Neural progenitor cell (in vitro differentiated cells): Measurements from ENCODE around the gene PHACTR4. TPM values are rescaled to one million over a fixed set of nuclear protein-coding genes. Genes with fewer than 3 reads are reported as not detected.

Experiments
- DNase-seq: peaks from one replicate; pipeline ENCODE4 v3.0.0-alpha.2; 2016; ENCODE audit warnings: low spot score
- H2AFZ ChIP-seq: fragments of 200-600 bp; sonication (generic); replicated peaks from 2 replicates; pipeline ENCODE4 v1.6.1; 2016; ENCODE audit warnings: antibody characterized with exemption
- H3F3A ChIP-seq: fragments of 200-600 bp; sonication (generic); 2 replicates; pipeline ENCODE4 v1.6.1; 2016; ENCODE audit warnings: antibody characterized with exemption, low read depth
- H3K27ac ChIP-seq: fragments of 200-600 bp; sonication (generic); 2 replicates; pipeline ENCODE4 v1.5.1; 2016; ENCODE audit warnings: mild to moderate bottlenecking
- H3K27me3 ChIP-seq: fragments of 200-600 bp; sonication (generic); 2 replicates; pipeline ENCODE4 v1.6.1; 2016; ENCODE audit warnings: mild to moderate bottlenecking, moderate library complexity
- H3K36me3 ChIP-seq: fragments of 200-600 bp; sonication (generic); 2 replicates; pipeline ENCODE4 v1.5.1; 2016
- H3K4me1 ChIP-seq: fragments of 200-600 bp; sonication (generic); 2 replicates; pipeline ENCODE4 v1.6.1; 2016; ENCODE audit warnings: mixed run types
- H3K4me2 ChIP-seq: fragments of 200-600 bp; sonication (generic); 2 replicates; pipeline ENCODE4 v1.6.1; 2016
- H3K4me3 ChIP-seq: fragments of 200-600 bp; sonication (generic); 2 replicates; pipeline ENCODE4 v1.5.1; 2016
- H3K79me2 ChIP-seq: fragments of 200-600 bp; sonication (generic); 2 replicates; pipeline ENCODE4 v1.6.1; 2016; ENCODE audit warnings: low read depth
- H3K9ac ChIP-seq: fragments of 200-600 bp; sonication (generic); 2 replicates; pipeline ENCODE4 v1.6.1; 2016
- H3K9me3 ChIP-seq: fragments of 200-600 bp; sonication (generic); 2 replicates; pipeline ENCODE4 v1.5.1; 2016; ENCODE audit warnings: low read depth
- H4K20me1 ChIP-seq: fragments of 200-600 bp; sonication (generic); 2 replicates; pipeline ENCODE4 v1.6.1; 2016; ENCODE audit warnings: low read depth
- H3K27ac Mint-ChIP-seq: 3 replicates; pipeline ENCODE4 v1.8.0; 2021; ENCODE audit warnings: mixed read lengths
- H3K27me3 Mint-ChIP-seq: 2 replicates; pipeline ENCODE4 v1.8.0; 2022; ENCODE audit warnings: low read depth, mild to moderate bottlenecking, inconsistent platforms, moderate library complexity, mixed read lengths; ENCODE audit not compliant: insufficient read depth
- H3K36me3 Mint-ChIP-seq: 3 replicates; pipeline ENCODE4 v1.8.0; 2021; ENCODE audit warnings: mixed read lengths
- H3K4me1 Mint-ChIP-seq: 3 replicates; pipeline ENCODE4 v1.8.0; 2021; ENCODE audit warnings: mixed read lengths
- H3K4me3 Mint-ChIP-seq: 3 replicates; pipeline ENCODE4 v1.8.0; 2021; ENCODE audit warnings: mild to moderate bottlenecking, moderate library complexity, mixed read lengths
- H3K9me3 Mint-ChIP-seq: 3 replicates; pipeline ENCODE4 v1.8.0; 2020; ENCODE audit warnings: mixed read lengths
- EZH2 ChIP-seq: fragments of 200-600 bp; sonication (generic); IDR thresholded peaks from 2 replicates; pipeline ENCODE4 v1.6.1; 2017; ENCODE audit warnings: antibody characterized with exemption, mild to moderate bottlenecking, moderate library complexity
- EZH2phosphoT487 ChIP-seq: fragments of 200-600 bp; sonication (generic); IDR thresholded peaks from 2 replicates; pipeline ENCODE4 v1.6.1; 2017; ENCODE audit warnings: antibody characterized with exemption
- total RNA-seq: library from RNA; depleted of rRNA; stranded (reverse); fragments of >200 nt; gene quantifications from 2 replicates; pipeline ENCODE4 v1.2.3, GENCODE V29; 2015; ENCODE audit warnings: low replicate concordance
- TF ChIP-seq, protein P1 (sequence below): fragments of 200-600 bp; sonication (generic); IDR thresholded peaks from 2 replicates; pipeline ENCODE4 v1.5.1; 2017; ENCODE audit warnings: antibody characterized with exemption, mild to moderate bottlenecking

PHACTR4 gene
- total RNA-seq, 1 donor from 2014 or later = 34.0 TPM

DNA sequence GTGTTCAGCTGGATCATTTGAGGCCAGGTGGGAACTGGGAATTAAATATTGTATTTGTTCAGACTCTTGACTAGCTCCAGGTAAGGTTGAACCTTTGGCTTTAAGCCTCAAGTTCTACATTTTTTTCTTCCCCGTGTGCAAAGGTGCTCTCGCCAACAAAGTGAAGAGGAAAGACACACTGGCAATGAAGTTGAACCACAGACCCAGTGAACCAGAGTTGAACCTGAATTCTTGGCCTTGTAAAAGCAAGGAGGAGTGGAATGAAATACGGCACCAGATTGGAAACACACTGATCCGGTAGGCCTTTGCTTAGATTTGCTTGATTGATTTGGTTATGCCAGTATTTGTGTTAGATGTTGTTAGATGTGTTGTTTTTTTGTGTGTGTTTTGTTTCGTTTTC lies 110.8 kb downstream of the PHACTR4 start:
- H3K4me2 ChIP-seq = no peak overlapping the region
- Mint-ChIP-seq H3K36me3 (peaks cover 24% of the 10 kb centered on the region), H3K4me1 (no peaks in the 10 kb centered on the region), H3K27me3 (no peaks in the 10 kb centered on the region), H3K27ac (no peak overlapping the region), H3K9me3 (no peaks in the 10 kb centered on the region), H3K4me3 (no peak overlapping the region)
- DNase-seq = no peak
- H2AFZ ChIP-seq = no peak overlapping the region
- no peak overlapping the region for H3K27ac ChIP-seq
- H3K4me1 ChIP-seq = no peaks in the 10 kb centered on the region
- H3K9ac ChIP-seq = no peak overlapping the region
- no peaks in the 10 kb centered on the region for H3K79me2 ChIP-seq
- no peak overlapping the region for H3K4me3 ChIP-seq
- peaks cover 12% of the 10 kb centered on the region for H3K36me3 ChIP-seq
- TF ChIP-seq, protein P1, sequence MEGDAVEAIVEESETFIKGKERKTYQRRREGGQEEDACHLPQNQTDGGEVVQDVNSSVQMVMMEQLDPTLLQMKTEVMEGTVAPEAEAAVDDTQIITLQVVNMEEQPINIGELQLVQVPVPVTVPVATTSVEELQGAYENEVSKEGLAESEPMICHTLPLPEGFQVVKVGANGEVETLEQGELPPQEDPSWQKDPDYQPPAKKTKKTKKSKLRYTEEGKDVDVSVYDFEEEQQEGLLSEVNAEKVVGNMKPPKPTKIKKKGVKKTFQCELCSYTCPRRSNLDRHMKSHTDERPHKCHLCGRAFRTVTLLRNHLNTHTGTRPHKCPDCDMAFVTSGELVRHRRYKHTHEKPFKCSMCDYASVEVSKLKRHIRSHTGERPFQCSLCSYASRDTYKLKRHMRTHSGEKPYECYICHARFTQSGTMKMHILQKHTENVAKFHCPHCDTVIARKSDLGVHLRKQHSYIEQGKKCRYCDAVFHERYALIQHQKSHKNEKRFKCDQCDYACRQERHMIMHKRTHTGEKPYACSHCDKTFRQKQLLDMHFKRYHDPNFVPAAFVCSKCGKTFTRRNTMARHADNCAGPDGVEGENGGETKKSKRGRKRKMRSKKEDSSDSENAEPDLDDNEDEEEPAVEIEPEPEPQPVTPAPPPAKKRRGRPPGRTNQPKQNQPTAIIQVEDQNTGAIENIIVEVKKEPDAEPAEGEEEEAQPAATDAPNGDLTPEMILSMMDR = no peak
- TF ChIP-seq EZH2phosphoT487 (no peak), EZH2 (no peak)
- no peaks in the 10 kb centered on the region for H3K9me3 ChIP-seq
- no peaks in the 10 kb centered on the region for H3K27me3 ChIP-seq
- H4K20me1 ChIP-seq = no peaks in the 10 kb centered on the region
- H3F3A ChIP-seq = no peaks in the 10 kb centered on the region

DNA sequence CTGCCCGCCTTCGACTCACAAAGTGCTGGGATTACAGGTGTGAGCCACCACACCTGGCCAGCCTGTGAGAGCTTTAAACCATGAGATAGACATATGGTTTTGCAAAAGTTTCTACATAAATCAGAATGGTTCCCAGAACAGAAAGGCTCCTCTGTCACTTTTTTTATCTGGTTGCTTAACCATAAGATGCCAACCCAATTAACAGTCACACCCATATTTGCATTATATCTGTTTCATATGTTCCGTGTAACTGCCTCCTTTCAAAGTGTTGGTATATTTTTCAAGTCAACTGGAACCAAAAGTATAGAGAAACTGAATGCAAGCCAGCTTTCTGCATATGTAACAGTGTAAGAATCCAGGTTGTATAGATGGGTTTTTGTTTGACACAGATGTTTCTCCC lies 112.6 kb downstream of the PHACTR4 start:
- H3K9me3 ChIP-seq = no peaks in the 10 kb centered on the region
- Mint-ChIP-seq H3K4me1 (no peaks in the 10 kb centered on the region), H3K4me3 (no peak overlapping the region), H3K27ac (no peak overlapping the region), H3K36me3 (peaks cover 20% of the 10 kb centered on the region), H3K27me3 (no peaks in the 10 kb centered on the region), H3K9me3 (no peaks in the 10 kb centered on the region)
- no peak overlapping the region for H3K4me3 ChIP-seq
- H3K36me3 ChIP-seq = peaks cover 12% of the 10 kb centered on the region
- no peak overlapping the region for H2AFZ ChIP-seq
- no peak overlapping the region for H3K27ac ChIP-seq
- no peaks in the 10 kb centered on the region for H3K4me1 ChIP-seq
- H3K79me2 ChIP-seq = no peaks in the 10 kb centered on the region
- no peaks in the 10 kb centered on the region for H3K27me3 ChIP-seq
- H3K4me2 ChIP-seq = no peak overlapping the region
- no peaks in the 10 kb centered on the region for H3F3A ChIP-seq
- TF ChIP-seq EZH2 (no peak), EZH2phosphoT487 (no peak)
- TF ChIP-seq, protein P1 = no peak
- no peak overlapping the region for H3K9ac ChIP-seq
- H4K20me1 ChIP-seq = no peaks in the 10 kb centered on the region
- no peak for DNase-seq

DNA sequence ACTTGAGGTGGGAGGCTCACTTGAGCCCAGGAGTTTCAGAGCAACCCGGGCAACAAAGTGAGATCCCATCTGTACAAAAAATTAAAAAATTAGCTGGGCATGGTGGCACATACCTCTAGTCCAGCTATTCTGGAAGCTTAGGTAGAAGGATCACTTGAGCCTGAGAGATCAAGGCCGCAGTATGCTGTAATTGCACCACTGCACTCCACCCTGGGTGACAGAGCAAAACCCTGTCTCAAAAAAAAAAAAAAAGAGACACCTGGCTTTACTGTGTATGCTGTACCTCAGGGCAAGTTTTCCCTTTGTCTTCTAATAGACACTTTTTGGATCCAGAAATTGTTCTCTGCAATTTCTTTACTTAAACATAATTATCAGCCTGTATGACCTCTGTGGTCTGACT lies 113.2 kb downstream of the PHACTR4 start:
- Mint-ChIP-seq H3K27ac (no peak overlapping the region), H3K36me3 (peaks cover 20% of the 10 kb centered on the region), H3K27me3 (no peaks in the 10 kb centered on the region), H3K4me3 (no peak overlapping the region), H3K9me3 (no peaks in the 10 kb centered on the region), H3K4me1 (no peaks in the 10 kb centered on the region)
- Histone ChIP-seq H3K36me3 (peaks cover 10% of the 10 kb centered on the region), H3K27ac (no peak overlapping the region), H3K9ac (no peak overlapping the region), H3K9me3 (no peaks in the 10 kb centered on the region), H3K79me2 (no peaks in the 10 kb centered on the region), H3K4me2 (no peak overlapping the region), H4K20me1 (no peaks in the 10 kb centered on the region), H3K4me1 (no peaks in the 10 kb centered on the region), H3K4me3 (no peak overlapping the region), H2AFZ (no peak overlapping the region), H3F3A (no peaks in the 10 kb centered on the region), H3K27me3 (no peaks in the 10 kb centered on the region)
- no peak for DNase-seq
- no peak for TF ChIP-seq EZH2phosphoT487
- no peak for TF ChIP-seq EZH2
- TF ChIP-seq, protein P1 = no peak
